KBM-7 (cell line): ENCODE results near the gene PSMD13.
A peak's percentile ranks its signal among the peaks of the same experiment; 100 is the strongest.
"Not testable (repeated sequence)": the region's sequence is repeated elsewhere in the genome, so short reads cannot be mapped to it uniquely, and the experiment has no call there.

Experiments used
- DNase-seq: peaks from one replicate; pipeline ENCODE4 v3.0.0-alpha.2; 2015
- in situ Hi-C: fragments of 300-500 bp; cut with MboI; formaldehyde crosslinking; loops from 2 replicates; pipeline ENCODE4 v1.14.3; 2020; ENCODE audit warnings: low sequenced_read_pairs, low pct_unique_long_range_greater_than_20kb, mixed read lengths

PSMD13 gene

GRCh38 chr11:266676-267439 lies 30.1 kb downstream of the PSMD13 start:
- DNase-seq = peak; percentile 41
- in situ Hi-C loops = no loop called here

- in situ Hi-C loops = no loop called here
- DNase-seq = peak; percentile 69
Measured at GRCh38 chr11:267491-267994, 30.8 kb downstream of the PSMD13 start.

GRCh38 chr11:268716-269145 lies 32.0 kb downstream of the PSMD13 start:
- in situ Hi-C loops = not testable (repeated sequence)
- peak; percentile 84 for DNase-seq

GRCh38 chr11:269146-269890 lies 32.5 kb downstream of the PSMD13 start:
- in situ Hi-C loops = no loop called here

GRCh38 chr11:270451-271318 lies 33.9 kb downstream of the PSMD13 start:
- in situ Hi-C loops = no loop called here
- no peak for DNase-seq

More at GRCh38 chr11:269146-269890, 32.5 kb downstream of the PSMD13 start:
- peak; percentile 93 for DNase-seq

GRCh38 chr11:271319-271715 lies 34.5 kb downstream of the PSMD13 start:
- DNase-seq = no peak
- in situ Hi-C loops = no loop called here

GRCh38 chr11:272195-272930 lies 35.6 kb downstream of the PSMD13 start:
- DNase-seq = no peak
- in situ Hi-C loops = no loop called here

GRCh38 chr11:272931-273198 lies 36.1 kb downstream of the PSMD13 start:
- in situ Hi-C loops = no loop called here
- DNase-seq = no peak

GRCh38 chr11:276219-276618 lies 39.4 kb downstream of the PSMD13 start:
- no peak for DNase-seq
- in situ Hi-C loops = no loop called here

GRCh38 chr11:278001-278951 lies 41.5 kb downstream of the PSMD13 start, which contains the start of gene NLRP6:
TSS of gene NLRP6 (plus strand) at chr11:278407. CDS start at chr11:278570, 163 bp downstream.
- in situ Hi-C loops = no loop called here
- no peak for DNase-seq

- DNase-seq = no peak
- in situ Hi-C loops = no loop called here
Measured at GRCh38 chr11:279040-279965, 42.5 kb downstream of the PSMD13 start.

GRCh38 chr11:279966-280705 lies 43.4 kb downstream of the PSMD13 start:
- no peak for DNase-seq
- in situ Hi-C loops = no loop called here

- DNase-seq = peak; percentile 39
- in situ Hi-C loops = no loop called here
Measured at GRCh38 chr11:280706-281485, 44.1 kb downstream of the PSMD13 start.

- in situ Hi-C loops = no loop called here
- DNase-seq = no peak
Measured at GRCh38 chr11:281486-282161, 44.8 kb downstream of the PSMD13 start.

- DNase-seq = no peak
- in situ Hi-C loops = no loop called here
Measured at GRCh38 chr11:282171-282570, 45.4 kb downstream of the PSMD13 start.
